Adipose tissue (tissue), 3 donors: ENCODE measurements around the gene LMF2. TPM values are rescaled to one million over a fixed set of nuclear protein-coding genes. Genes with fewer than 3 reads are reported as not detected.

ENCODE experiments used
- H3K27ac ChIP-seq: one replicate; pipeline ENCODE4 v1.5.1; 2013; ENCODE audit warnings: low read depth, low read length
- WGBS, 3 donors: extraction: QIAGEN DNeasy Blood & Tissue Kit; methylation state at CpG; one replicate each; pipeline ENCODE4 v1.1.7; 2013; 5-methylcytosine and 5-hydroxymethylcytosine counted together
- polyA plus RNA-seq, 3 donors: library from polyadenylated mRNA; stranded (reverse); fragments of 200-250 nt; gene quantifications; one replicate each; pipeline ENCODE4 v1.2.3, GENCODE V29; 2013
- donor health status: healthy with polysubstance abuse.
- donor health status: Bipolar disorder and iron deficiency.
- donor health status: healthy.

The LMF2 gene
- polyA plus RNA-seq, 3 donors: 49.6 to 95.8 (median 64.7) TPM

DNA sequence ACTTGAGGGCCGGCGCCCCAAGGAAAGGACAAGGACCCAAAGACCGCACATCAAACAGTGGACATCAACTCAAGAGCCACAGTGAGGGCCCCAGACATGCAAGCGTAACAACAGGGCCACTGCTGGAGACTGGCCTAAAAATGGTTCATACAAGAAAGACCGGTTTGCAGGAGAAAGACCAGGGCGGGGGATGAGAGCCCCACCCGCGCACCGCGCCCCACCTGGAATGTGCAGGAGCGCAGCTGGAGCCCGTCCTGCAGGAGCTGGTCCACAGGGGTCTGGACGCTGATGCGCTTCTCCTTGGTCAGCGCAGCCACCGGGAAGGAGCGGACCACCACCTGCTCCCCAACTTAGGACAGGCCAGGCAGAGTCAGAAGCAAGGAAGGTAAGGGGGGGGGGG, 46.6 kb downstream of the LMF2 start:
- 78 to 97% (median 95%) methylated on average over 17 of the region's 17 CpGs for WGBS, 3 donors
- no peak overlapping the region for H3K27ac ChIP-seq

DNA sequence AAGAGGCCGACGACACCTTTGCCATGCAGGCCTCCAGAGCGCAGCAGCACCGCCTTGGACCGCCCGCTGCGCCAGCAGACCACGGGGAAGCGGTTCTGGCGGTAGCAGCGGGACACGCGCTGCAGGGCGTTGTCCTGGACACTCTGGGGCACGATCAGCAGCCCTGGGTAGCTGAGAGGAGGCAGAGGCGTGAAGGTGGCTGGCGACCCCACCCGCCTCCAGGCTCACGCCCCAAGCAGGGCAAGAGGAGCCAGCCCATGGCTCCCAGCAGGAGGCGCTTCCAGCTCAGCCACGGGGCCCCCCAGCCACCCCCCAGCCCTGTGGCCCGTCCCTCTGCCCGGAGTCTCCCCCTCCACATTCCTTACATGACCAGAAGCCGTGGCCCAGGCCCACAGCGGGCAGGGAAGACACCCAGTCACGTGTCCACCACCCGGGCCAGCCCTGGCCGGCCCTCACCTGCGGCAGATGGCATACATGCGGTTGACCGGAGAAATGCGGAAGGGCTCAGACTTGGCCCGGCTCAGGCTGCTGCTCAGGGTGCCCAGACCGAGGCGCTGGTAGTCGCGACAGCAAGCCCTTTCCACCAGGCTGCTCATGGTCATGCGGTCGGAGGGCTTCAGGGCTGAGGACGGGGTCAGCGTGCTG, 47.9 kb downstream of the LMF2 start:
- 95 to 96% (median 96%) methylated on average over 40 to 41 of the region's 41 CpGs for WGBS, 3 donors
- H3K27ac ChIP-seq: no peak overlapping the region

DNA sequence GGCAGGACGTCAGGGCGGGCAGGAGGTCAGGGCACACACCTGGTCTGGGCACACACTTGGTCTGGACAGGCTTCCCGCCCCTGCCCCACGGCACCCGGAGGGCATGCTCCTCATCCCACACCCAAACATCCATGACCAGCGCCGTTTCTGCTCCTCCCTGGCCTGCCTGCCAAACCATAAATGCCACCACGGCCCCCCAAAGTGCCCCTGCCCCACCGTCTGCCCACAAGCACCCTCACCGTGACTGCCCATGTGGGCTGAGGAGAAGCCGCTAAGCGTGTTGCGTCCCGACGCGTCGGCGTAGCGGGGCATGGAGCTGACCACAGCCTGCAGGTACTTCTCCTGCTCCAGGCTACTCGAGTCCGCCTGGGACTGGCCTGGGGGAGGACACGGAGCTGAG, 48.5 kb downstream of the LMF2 start:
- no peak overlapping the region for H3K27ac ChIP-seq
- 86 to 91% (median 90%) methylated on average over 19 to 22 of the region's 22 CpGs for WGBS, 3 donors

DNA sequence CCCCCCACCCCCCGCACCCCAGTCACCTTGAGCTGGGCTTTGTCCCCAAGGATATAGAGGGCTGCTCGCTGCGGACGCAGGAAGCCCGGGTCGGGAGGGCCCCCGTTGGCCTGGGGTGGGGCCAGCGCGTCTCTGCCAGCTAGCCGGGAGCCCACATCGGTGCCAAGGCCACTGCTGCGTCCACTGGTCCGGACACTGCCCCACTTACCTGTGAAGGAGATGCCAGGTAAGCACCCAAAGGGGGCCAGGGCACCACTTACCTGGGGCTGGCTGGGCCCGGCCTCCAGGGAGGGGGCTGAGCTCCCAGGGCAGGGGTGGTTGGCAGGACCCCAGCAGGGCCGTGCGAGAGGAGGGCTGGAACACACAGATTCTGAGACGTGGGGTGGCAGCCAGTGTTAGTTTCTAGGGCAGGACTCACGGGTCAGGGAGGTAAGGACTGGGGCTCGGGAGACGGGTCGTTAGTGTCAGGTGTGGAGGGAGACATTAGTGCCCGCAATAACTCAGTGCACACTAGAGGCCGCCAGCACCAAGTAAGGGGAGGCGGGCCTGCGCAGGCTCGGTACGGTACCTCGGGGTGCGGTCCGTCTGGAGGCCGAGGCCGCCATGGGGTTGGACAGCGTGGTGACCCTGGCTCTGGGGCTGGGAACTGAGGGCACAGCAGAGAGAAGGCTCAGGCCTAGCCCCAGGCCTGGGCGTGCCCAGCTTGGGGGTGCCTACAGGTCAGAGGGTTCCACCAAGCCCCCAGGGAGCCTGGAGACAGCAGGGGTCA, 50.9 kb downstream of the LMF2 start:
- WGBS, 3 donors: 86 to 89% (median 89%) methylated on average over 31 to 34 of the region's 34 CpGs
- no peak overlapping the region for H3K27ac ChIP-seq

DNA sequence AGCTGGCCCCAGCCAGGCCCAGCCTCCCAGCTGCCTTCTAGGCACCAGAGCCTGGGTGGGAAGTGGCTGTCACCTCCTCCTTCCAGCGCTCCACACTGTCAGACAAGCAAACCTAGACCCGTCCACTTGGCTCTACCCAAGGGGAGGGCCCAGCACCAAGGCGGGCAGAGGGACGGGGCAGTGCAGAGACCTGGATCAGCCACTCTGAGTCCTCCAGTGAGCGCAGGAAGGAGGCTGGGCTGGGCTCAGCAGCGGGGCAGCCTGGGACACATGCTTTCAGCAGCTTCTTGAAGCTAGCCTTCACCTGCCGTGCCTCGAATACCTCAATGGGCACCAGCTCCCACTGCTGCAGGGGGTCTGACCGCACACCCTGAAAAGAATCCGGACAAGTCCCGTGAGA, 51.5 kb downstream of the LMF2 start:
- 93 to 96% (median 95%) methylated on average over 11 of the region's 11 CpGs for WGBS, 3 donors
- no peak overlapping the region for H3K27ac ChIP-seq

DNA sequence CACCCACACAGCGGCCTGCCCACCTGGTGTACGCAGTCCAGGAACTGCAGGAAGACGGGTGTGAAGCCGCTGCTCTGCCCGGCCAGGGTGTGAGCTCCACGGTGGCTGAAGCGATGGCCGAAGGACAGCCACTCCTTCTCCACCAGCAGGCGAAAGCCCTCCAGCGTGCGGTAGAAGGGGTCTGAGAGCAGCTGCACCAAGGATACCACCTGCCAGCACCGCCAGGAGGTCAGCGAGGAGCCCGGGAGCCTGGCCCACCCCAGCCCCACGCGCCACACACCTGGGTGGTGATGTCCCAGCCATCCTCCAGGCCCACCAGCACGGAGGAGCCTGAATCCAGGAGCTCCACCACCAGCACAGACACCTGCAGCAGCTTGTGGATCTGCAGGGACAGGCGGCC, 52.3 kb downstream of the LMF2 start:
- 96 to 97% (median 96%) methylated on average over 18 of the region's 18 CpGs for WGBS, 3 donors
- H3K27ac ChIP-seq: no peak overlapping the region

DNA sequence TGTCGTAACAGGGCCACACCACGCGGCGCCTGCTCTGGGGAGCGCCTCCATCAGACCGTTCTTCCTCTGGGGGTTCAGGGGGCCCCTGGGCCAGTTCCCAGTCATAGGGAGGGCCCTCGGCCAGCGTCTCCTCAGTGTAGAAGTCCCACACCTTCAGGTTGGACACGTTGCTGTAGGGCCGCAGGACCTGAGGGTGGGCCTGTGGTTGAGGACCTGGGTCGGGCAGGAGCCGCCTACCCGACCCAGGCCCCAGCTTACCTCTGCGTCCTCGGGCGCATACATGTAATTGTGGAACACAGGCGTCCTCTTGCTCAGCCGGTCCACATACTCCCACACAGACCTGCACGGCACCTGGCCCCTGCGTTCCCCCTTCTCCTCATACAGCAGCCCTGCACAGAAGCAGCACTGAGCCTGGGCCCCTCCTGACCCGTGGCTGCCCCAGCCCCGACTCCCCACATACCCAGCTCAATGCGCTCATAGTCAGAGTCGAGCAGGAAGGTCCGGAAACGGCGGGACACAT, 52.9 kb downstream of the LMF2 start:
- WGBS, 3 donors: 92 to 94% (median 93%) methylated on average over 25 to 27 of the region's 27 CpGs
- no peak overlapping the region for H3K27ac ChIP-seq

Other genes with a start within 250 kb of the LMF2 start
- gene MAPK12, start 246.0 kb downstream of the LMF2 start, polyA plus RNA-seq: 10 to 100 TPM in 2 of 3 donors, 1 to 10 TPM in 1; 4.7 to 17.6 (median 15.7) TPM
- gene MAPK11, start 237.3 kb downstream of the LMF2 start, polyA plus RNA-seq: 10 to 100 TPM in 2 of 3 donors, 1 to 10 TPM in 1; 7.9 to 47.1 (median 46.4) TPM
- 10 to 100 TPM; 41.6 to 80.4 (median 67.8) TPM for gene PLXNB2, start 200.1 kb downstream of the LMF2 start, polyA plus RNA-seq
- 1 to 10 TPM; 2.0 to 4.0 (median 2.5) TPM for gene DENND6B, start 180.7 kb downstream of the LMF2 start, polyA plus RNA-seq
- 10 to 100 TPM; 25.1 to 41.1 (median 36.9) TPM for gene PPP6R2, start 164.4 kb downstream of the LMF2 start, polyA plus RNA-seq
- gene SBF1, start 32.7 kb downstream of the LMF2 start, polyA plus RNA-seq: 10 to 100 TPM; 36.5 to 41.9 (median 41.8) TPM
- gene ADM2, start 26.2 kb downstream of the LMF2 start, polyA plus RNA-seq: 1 to 10 TPM in 1 of 3 donors, under 1 TPM in 1, not detected in 1; 0.31 to 6.1 TPM
- under 1 TPM in 1 of 3 donors, not detected in 2; 0.38 TPM for gene MIOX, start 20.8 kb downstream of the LMF2 start, polyA plus RNA-seq
- 10 to 100 TPM; 23.6 to 35.0 (median 31.3) TPM for gene NCAPH2, start 522 bp upstream of the LMF2 start, polyA plus RNA-seq
- gene SCO2, start 17.9 kb upstream of the LMF2 start, polyA plus RNA-seq: 1 to 10 TPM; 2.2 to 8.8 (median 2.3) TPM
- gene TYMP, start 22.3 kb upstream of the LMF2 start, polyA plus RNA-seq: 100 to 1,000 TPM in 1 of 3 donors, 10 to 100 TPM in 2; 49.1 to 162 (median 75.1) TPM
- under 1 TPM; 0.11 to 0.23 (median 0.21) TPM for gene KLHDC7B, start 38.2 kb upstream of the LMF2 start, polyA plus RNA-seq
- not detected for gene SYCE3, start 55.2 kb upstream of the LMF2 start, polyA plus RNA-seq
- gene CPT1B, start 70.7 kb upstream of the LMF2 start, polyA plus RNA-seq: 10 to 100 TPM; 13.4 to 30.4 (median 13.5) TPM
- gene CHKB, start 75.1 kb upstream of the LMF2 start, polyA plus RNA-seq: 100 to 1,000 TPM in 1 of 3 donors, 10 to 100 TPM in 2; 39.2 to 137 (median 65.2) TPM
- gene MAPK8IP2, start 93.1 kb upstream of the LMF2 start, polyA plus RNA-seq: 1 to 10 TPM in 2 of 3 donors, under 1 TPM in 1; 0.67 to 2.7 (median 2.0) TPM
- gene ARSA, start 120.5 kb upstream of the LMF2 start, polyA plus RNA-seq: 10 to 100 TPM; 24.9 to 56.2 (median 44.1) TPM
- gene SHANK3, start 165.1 kb upstream of the LMF2 start, polyA plus RNA-seq: 10 to 100 TPM in 2 of 3 donors, 1 to 10 TPM in 1; 6.3 to 80.5 (median 33.1) TPM
- gene ACR, start 230.5 kb upstream of the LMF2 start, polyA plus RNA-seq: 1 to 10 TPM in 2 of 3 donors, under 1 TPM in 1; 0.25 to 3.6 (median 1.1) TPM